GM12891 (cell line): ENCODE data around the gene PRSS22.

ENCODE experiments used
- POLR2A ChIP-seq: IDR thresholded peaks from 2 replicates; pipeline ENCODE4 v1.6.1; 2011; ENCODE audit warnings: low read depth, low read length, control low read depth
- POU2F2 ChIP-seq: IDR thresholded peaks from 2 replicates; pipeline ENCODE4 v1.6.1; 2011; ENCODE audit warnings: low read depth, mild to moderate bottlenecking, control low read depth, low read length, moderate library complexity

DNA sequence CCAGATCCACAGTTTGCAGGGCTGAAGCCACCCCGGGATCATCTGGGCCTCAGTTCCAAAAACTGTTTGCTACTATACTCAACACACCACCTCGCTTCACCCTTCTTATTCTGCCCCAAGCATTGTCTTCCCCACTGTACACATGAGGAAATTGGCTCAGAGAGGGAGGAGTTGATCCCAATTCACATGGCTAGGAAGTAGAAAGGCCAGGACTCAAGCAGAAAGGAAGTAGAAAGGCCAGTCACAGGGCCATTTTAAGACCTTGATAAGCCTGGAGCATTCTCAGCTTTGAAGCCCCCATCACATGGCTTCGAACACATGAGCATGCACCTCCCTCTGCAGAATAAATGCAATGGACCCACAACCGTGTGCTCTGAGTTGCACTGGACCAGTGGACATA is 7.7 kb upstream of the PRSS22 start:
- TF ChIP-seq POLR2A (no peak), POU2F2 (no peak)
